Measurements from ENCODE around the gene DNAJC6.

Gene DNAJC6

GRCh38 chr1:65423884-65424572 lies 114.7 kb downstream of the DNAJC6 start:
- no peak for TF ChIP-seq EZH2phosphoT487 (conservative IDR thresholded peaks at IDR 0.05; ENCODE audit: low read length)
- TF ChIP-seq CTCF (IDR thresholded peaks at IDR 0.05; ENCODE audit: insufficient read depth, low read length, poor library complexity, severe bottlenecking), result no peak
- Histone ChIP-seq H3K9me3 (ENCODE audit: insufficient read depth, low read length) (no peaks in the 10 kb centered on the region), H3K79me2 (ENCODE audit: insufficient read depth, low read length) (0 out of 2 replicates have a peak, but pooled peaks cover 5% of the 10 kb centered on the region), H3K4me3 (ENCODE audit: insufficient read depth, low read length, poor library complexity, severe bottlenecking) (no peak overlapping the region), H3K4me2 (ENCODE audit: low read depth, low read length, poor library complexity, severe bottlenecking) (no peak overlapping the region), H3K27ac (ENCODE audit: low read depth, low read length) (no peak overlapping the region), H2AFZ (ENCODE audit: low read depth, low read length, severe bottlenecking) (no peak overlapping the region), H3K9me2 (replicated peaks; ENCODE audit: insufficient read depth, low read length) (no peaks in the 10 kb centered on the region), H3K27me3 (ENCODE audit: low read length) (no peaks in the 10 kb centered on the region), H3K9ac (ENCODE audit: low read length) (no peak overlapping the region), H3K36me3 (ENCODE audit: low read length) (no peaks in the 10 kb centered on the region), H3F3A (ENCODE audit: insufficient read depth) (no peaks in the 10 kb centered on the region), H4K20me1 (ENCODE audit: low read depth, low read length) (no peaks in the 10 kb centered on the region)

- H3K9ac ChIP-seq (ENCODE audit: low read length), result no peak overlapping the region
- no peaks in the 10 kb centered on the region for H4K20me1 ChIP-seq (ENCODE audit: low read depth, low read length)
These were observed 115.2 kb downstream of the DNAJC6 start for GRCh38 chr1:65424573-65424889.

GRCh38 chr1:65425006-65425405 lies 115.7 kb downstream of the DNAJC6 start:
- Histone ChIP-seq H4K20me1 (ENCODE audit: low read depth, low read length) (no peaks in the 10 kb centered on the region), H3K27me3 (ENCODE audit: low read length) (no peaks in the 10 kb centered on the region), H3K79me2 (ENCODE audit: insufficient read depth, low read length) (0 out of 2 replicates have a peak, but pooled peaks cover 5% of the 10 kb centered on the region), H2AFZ (ENCODE audit: low read depth, low read length, severe bottlenecking) (no peak overlapping the region), H3F3A (ENCODE audit: insufficient read depth) (no peaks in the 10 kb centered on the region), H3K4me3 (ENCODE audit: insufficient read depth, low read length, poor library complexity, severe bottlenecking) (no peak overlapping the region), H3K9me2 (replicated peaks; ENCODE audit: insufficient read depth, low read length) (no peaks in the 10 kb centered on the region), H3K9ac (ENCODE audit: low read length) (no peak overlapping the region), H3K27ac (ENCODE audit: low read depth, low read length) (no peak overlapping the region), H3K9me3 (ENCODE audit: insufficient read depth, low read length) (no peaks in the 10 kb centered on the region), H3K36me3 (ENCODE audit: low read length) (no peaks in the 10 kb centered on the region), H3K4me2 (ENCODE audit: low read depth, low read length, poor library complexity, severe bottlenecking) (no peak overlapping the region)
- TF ChIP-seq CTCF (IDR thresholded peaks at IDR 0.05; ENCODE audit: insufficient read depth, low read length, poor library complexity, severe bottlenecking) (no peak), EZH2phosphoT487 (conservative IDR thresholded peaks at IDR 0.05; ENCODE audit: low read length) (no peak)

More at GRCh38 chr1:65424573-65424889, 115.2 kb downstream of the DNAJC6 start:
- no peak overlapping the region for H2AFZ ChIP-seq (ENCODE audit: low read depth, low read length, severe bottlenecking)
- no peaks in the 10 kb centered on the region for H3K36me3 ChIP-seq (ENCODE audit: low read length)
- H3K27ac ChIP-seq (ENCODE audit: low read depth, low read length), result no peak overlapping the region
- TF ChIP-seq CTCF (IDR thresholded peaks at IDR 0.05; ENCODE audit: insufficient read depth, low read length, poor library complexity, severe bottlenecking), result no peak
- TF ChIP-seq EZH2phosphoT487 (conservative IDR thresholded peaks at IDR 0.05; ENCODE audit: low read length), result no peak
- no peaks in the 10 kb centered on the region for H3K9me3 ChIP-seq (ENCODE audit: insufficient read depth, low read length)
- H3K27me3 ChIP-seq (ENCODE audit: low read length), result no peaks in the 10 kb centered on the region
- 0 out of 2 replicates have a peak, but pooled peaks cover 5% of the 10 kb centered on the region for H3K79me2 ChIP-seq (ENCODE audit: insufficient read depth, low read length)
- no peak overlapping the region for H3K4me2 ChIP-seq (ENCODE audit: low read depth, low read length, poor library complexity, severe bottlenecking)
- H3K9me2 ChIP-seq (replicated peaks; ENCODE audit: insufficient read depth, low read length), result no peaks in the 10 kb centered on the region
- H3K4me3 ChIP-seq (ENCODE audit: insufficient read depth, low read length, poor library complexity, severe bottlenecking), result no peak overlapping the region
- no peaks in the 10 kb centered on the region for H3F3A ChIP-seq (ENCODE audit: insufficient read depth)
